ENCODE measurements around the gene TM9SF3. TPM values are rescaled to one million over a fixed set of nuclear protein-coding genes. Genes with fewer than 3 reads are reported as not detected.

The TM9SF3 gene
- total RNA-seq, 1 experiment from 2014 or later: 79.3 TPM

- intact Hi-C loops (cut with micrococcal nuclease): no loop called here
- BruUV-seq (replicated peaks): no TSS peak
- Histone ChIP-seq H3K4me1 (ENCODE audit: control insufficient read depth in 1 of 2, insufficient read depth in 2 of 2, low read length in 2 of 2) (peaks cover 0 to 20% of the 10 kb centered on the region in 2 experiments; a peak in 2 of 4 replicates), H3K79me2 (ENCODE audit: insufficient read depth, low read length) (no peaks in the 10 kb centered on the region), H3K27ac (ENCODE audit: low read depth, low read length) (no peak overlapping the region), H3K4me3 (replicated peaks in 1 of 2; ENCODE audit: low read depth in 1 of 2, low read length in 2 of 2) (no peak overlapping the region), H3K9ac (ENCODE audit: low read length) (no peak overlapping the region), H3K9me2 (ENCODE audit: insufficient read depth) (no peaks in the 10 kb centered on the region), H4K20me1 (ENCODE audit: insufficient read depth) (no peaks in the 10 kb centered on the region), H3K27me3 (ENCODE audit: insufficient read depth, low read length) (no peaks in the 10 kb centered on the region), H3K36me3 (ENCODE audit: control insufficient read depth in 1 of 2, insufficient read depth in 2 of 2, low read length in 2 of 2) (no peaks in the 10 kb centered on the region), H2AFZ (ENCODE audit: low read depth, low read length, poor library complexity, severe bottlenecking) (no peak overlapping the region), H3K9me3 (ENCODE audit: control insufficient read depth in 1 of 2, insufficient read depth in 1 of 2, low read depth in 1 of 2, low read length in 2 of 2) (no peaks in the 10 kb centered on the region), H3K4me2 (ENCODE audit: low read length) (no peak overlapping the region)
- TF ChIP-seq ZNF274 (IDR thresholded peaks at IDR 0.05; ENCODE audit: low read depth, low read length): no peak
- DNase-seq (ENCODE audit: low read depth, low spot score): no peak
- ChIA-PET CTCF (interaction anchor here (0.6 to 3.7 kb wide), 2 partner anchors 110 to 113 kb away, joined by 5 to 16 read pairs; no protein-coding TSS in a partner anchor), RAD21 (ENCODE audit: low non-redundant PET in 1 of 2, low total read pairs in 2 of 2, uncharacterized antibody in 2 of 2, unreplicated experiment in 2 of 2) (no interaction called here), POLR2A (interaction anchor here (1.1 kb wide), 1 partner anchor 10 kb away, joined by 3 read pairs; no protein-coding TSS in a partner anchor)
- ATAC-seq: no peak
Observed at GRCh38 chr10:96509017-96509641, 77.7 kb downstream of the TM9SF3 start.

GRCh38 chr10:96507044-96507443, 79.8 kb downstream of the TM9SF3 start:
- ChIA-PET POLR2A (no interaction called here), RAD21 (ENCODE audit: low non-redundant PET in 1 of 2, low total read pairs in 2 of 2, uncharacterized antibody in 2 of 2, unreplicated experiment in 2 of 2) (no interaction called here), CTCF (no interaction called here)
- Histone ChIP-seq H3K4me3 (replicated peaks in 1 of 2; ENCODE audit: low read depth in 1 of 2, low read length in 2 of 2) (no peak overlapping the region), H3K36me3 (ENCODE audit: control insufficient read depth in 1 of 2, insufficient read depth in 2 of 2, low read length in 2 of 2) (no peaks in the 10 kb centered on the region), H3K9ac (ENCODE audit: low read length) (no peak overlapping the region), H3K4me1 (ENCODE audit: control insufficient read depth in 1 of 2, insufficient read depth in 2 of 2, low read length in 2 of 2) (peaks cover 4 to 19% of the 10 kb centered on the region in 2 experiments; a peak in 3 of 4 replicates), H3K79me2 (ENCODE audit: insufficient read depth, low read length) (no peaks in the 10 kb centered on the region), H4K20me1 (ENCODE audit: insufficient read depth) (no peaks in the 10 kb centered on the region), H2AFZ (ENCODE audit: low read depth, low read length, poor library complexity, severe bottlenecking) (no peak overlapping the region), H3K9me2 (ENCODE audit: insufficient read depth) (no peaks in the 10 kb centered on the region), H3K27me3 (ENCODE audit: insufficient read depth, low read length) (no peaks in the 10 kb centered on the region), H3K9me3 (ENCODE audit: control insufficient read depth in 1 of 2, insufficient read depth in 1 of 2, low read depth in 1 of 2, low read length in 2 of 2) (no peaks in the 10 kb centered on the region), H3K27ac (ENCODE audit: low read depth, low read length) (no peak overlapping the region), H3K4me2 (ENCODE audit: low read length) (no peak overlapping the region)
- TF ChIP-seq ZFX (IDR thresholded peaks at IDR 0.05) (no peak), FOSL1 (IDR thresholded peaks at IDR 0.05; ENCODE audit: low read depth) (no peak), REST (IDR thresholded peaks at IDR 0.05; ENCODE audit: low read depth) (no peak), EZH2phosphoT487 (IDR thresholded peaks at IDR 0.05; ENCODE audit: borderline replicate concordance) (no peak), YY1 (IDR thresholded peaks at IDR 0.05; ENCODE audit: extremely low read depth, insufficient replicate concordance, low read depth, low read length) (no peak), SIN3A (IDR thresholded peaks at IDR 0.05; ENCODE audit: low read depth) (no peak), SP1 (IDR thresholded peaks at IDR 0.05; ENCODE audit: low read depth) (no peak), SRF (IDR thresholded peaks at IDR 0.05; ENCODE audit: low read depth) (no peak)
- no peak for DNase-seq (ENCODE audit: low read depth, low spot score)
- BruUV-seq (replicated peaks): no TSS peak
- ATAC-seq: no peak
- intact Hi-C loops (cut with micrococcal nuclease): no loop called here

All from HCT116 (cell line).